Osteocyte (in vitro differentiated cells): ENCODE measurements around the gene SOX1. TPM values are rescaled to one million over a fixed set of nuclear protein-coding genes. Genes with fewer than 3 reads are reported as not detected.
A peak's percentile ranks its signal among the peaks of the same experiment; 100 is the strongest.

ENCODE experiments used
- DNase-seq: peaks from one replicate; pipeline ENCODE4 v3.0.0; 2021; ENCODE audit warnings: mixed read lengths; ENCODE audit not compliant: unreplicated experiment; ENCODE audit errors: extremely low spot score
- H3K27ac Mint-ChIP-seq: one replicate; pipeline ENCODE4 v1.8.0; 2021; ENCODE audit warnings: mild to moderate bottlenecking, mixed read lengths; ENCODE audit not compliant: unreplicated experiment
- H3K27me3 Mint-ChIP-seq: one replicate; pipeline ENCODE4 v1.8.0; 2021; ENCODE audit warnings: mixed read lengths; ENCODE audit not compliant: unreplicated experiment
- H3K36me3 Mint-ChIP-seq: one replicate; pipeline ENCODE4 v1.8.0; 2021; ENCODE audit warnings: mixed read lengths; ENCODE audit not compliant: unreplicated experiment
- H3K4me1 Mint-ChIP-seq: one replicate; pipeline ENCODE4 v1.8.0; 2021; ENCODE audit warnings: mixed read lengths; ENCODE audit not compliant: unreplicated experiment
- H3K4me3 Mint-ChIP-seq: one replicate; pipeline ENCODE4 v1.8.0; 2021; ENCODE audit warnings: mild to moderate bottlenecking, moderate library complexity, mixed read lengths; ENCODE audit not compliant: unreplicated experiment
- H3K9me3 Mint-ChIP-seq: one replicate; pipeline ENCODE4 v1.8.0; 2021; ENCODE audit warnings: mixed read lengths; ENCODE audit not compliant: unreplicated experiment
- CTCF ChIP-seq: fragments of 200-600 bp; sonication (generic); IDR thresholded peaks from 2 replicates; pipeline ENCODE4 v1.5.0; 2021; ENCODE audit warnings: antibody characterized with exemption, mild to moderate bottlenecking, moderate library complexity
- total RNA-seq: library from RNA; stranded (reverse); gene quantifications from 2 replicates; pipeline ENCODE4 v1.2.1, GENCODE V29; 2021

SOX1 gene
- total RNA-seq, 1 donor from 2014 or later: not detected

- peak; percentile 71 for DNase-seq
- Mint-ChIP-seq H3K4me3 (no peak overlapping the region), H3K36me3 (no peaks in the 10 kb centered on the region), H3K9me3 (no peaks in the 10 kb centered on the region), H3K4me1 (peaks cover 2% of the 10 kb centered on the region), H3K27me3 (peaks cover 52% of the 10 kb centered on the region), H3K27ac (no peak overlapping the region)
- no peak for TF ChIP-seq CTCF
These were observed 38.9 kb downstream of the SOX1 start for GRCh38 chr13:112105892-112106291.

DNA sequence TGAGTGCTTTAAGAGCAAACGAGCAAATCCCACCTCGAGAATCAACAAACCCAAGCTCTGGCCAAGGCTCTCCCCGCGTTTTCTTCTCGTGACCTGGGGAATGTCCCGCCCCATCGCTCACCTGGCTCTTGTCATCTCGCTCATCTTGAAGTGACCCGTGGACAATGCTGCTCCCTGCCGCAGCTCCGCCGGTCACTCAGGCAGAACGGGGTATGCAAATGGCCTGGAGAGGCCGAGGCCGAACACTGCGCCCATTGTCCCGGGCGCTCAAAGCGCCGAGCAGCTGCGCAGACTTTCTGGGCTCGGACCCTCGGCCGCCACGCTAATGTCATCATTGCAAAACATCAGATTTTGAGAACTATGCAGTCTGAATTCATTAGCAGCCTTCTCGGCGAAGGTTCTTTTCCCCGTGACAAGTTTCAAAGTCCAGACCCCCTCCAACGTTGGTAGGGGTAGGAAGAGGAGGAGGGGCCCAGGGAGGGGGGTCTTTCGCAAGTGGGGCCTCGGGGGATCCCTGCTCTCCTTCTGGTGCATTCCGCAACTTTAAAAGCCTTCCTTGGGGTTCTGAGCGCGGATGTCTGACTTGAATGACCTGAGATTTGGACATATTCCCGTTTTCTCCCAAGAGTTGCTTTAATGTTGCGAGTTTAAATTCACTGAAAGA, 39.7 kb downstream of the SOX1 start:
- TF ChIP-seq CTCF: no peak
- Mint-ChIP-seq H3K9me3 (no peaks in the 10 kb centered on the region), H3K4me3 (no peak overlapping the region), H3K27me3 (peaks cover 54% of the 10 kb centered on the region), H3K36me3 (no peaks in the 10 kb centered on the region), H3K4me1 (peaks cover 2% of the 10 kb centered on the region), H3K27ac (no peak overlapping the region)
- DNase-seq: peak; percentile 66

DNA sequence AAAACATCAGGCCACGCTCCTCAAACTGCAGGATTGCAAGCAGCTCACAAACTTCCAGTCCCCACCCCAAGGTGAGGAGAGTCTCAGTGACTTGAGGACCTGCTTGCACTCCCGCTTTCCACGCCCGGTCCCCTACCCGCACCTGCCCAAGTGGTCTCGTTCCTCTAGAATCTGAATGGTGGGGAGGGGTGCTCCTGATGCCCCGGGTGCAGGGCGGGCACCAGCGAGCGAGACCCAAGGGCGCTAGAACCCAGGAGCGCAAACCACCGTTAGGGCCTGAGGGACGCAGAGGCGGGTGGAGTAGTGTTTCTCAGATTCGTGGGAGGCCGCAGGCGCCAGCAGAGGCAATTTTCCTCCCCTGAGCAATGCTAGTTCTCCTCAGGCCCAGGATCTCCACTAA, 40.3 kb downstream of the SOX1 start:
- Mint-ChIP-seq H3K36me3 (no peaks in the 10 kb centered on the region), H3K27me3 (peaks cover 52% of the 10 kb centered on the region), H3K27ac (no peak overlapping the region), H3K4me3 (no peak overlapping the region), H3K4me1 (peaks cover 2% of the 10 kb centered on the region), H3K9me3 (no peaks in the 10 kb centered on the region)
- no peak for TF ChIP-seq CTCF
- DNase-seq: no peak

DNA sequence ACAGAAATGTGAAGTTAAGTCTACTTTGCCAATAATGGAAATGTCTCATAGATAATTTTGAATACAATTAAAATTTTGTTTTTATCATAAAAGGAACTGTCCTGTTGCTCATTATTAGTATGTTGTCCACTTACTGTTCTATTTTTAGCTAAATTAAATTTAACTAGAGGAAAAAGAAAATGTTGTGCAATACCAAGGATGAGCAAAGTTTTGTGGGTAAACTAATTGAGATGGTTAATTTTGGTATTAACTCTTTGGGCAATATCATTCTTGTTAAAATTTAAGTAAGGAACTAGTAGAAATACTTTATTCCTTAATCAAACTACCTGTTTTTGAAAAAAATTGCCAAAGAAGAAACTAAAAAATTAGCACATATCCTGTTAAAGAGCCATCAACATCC, 43.5 kb downstream of the SOX1 start:
- Mint-ChIP-seq H3K9me3 (no peaks in the 10 kb centered on the region), H3K4me1 (peaks cover 2% of the 10 kb centered on the region), H3K36me3 (no peaks in the 10 kb centered on the region), H3K4me3 (no peak overlapping the region), H3K27me3 (peaks cover 36% of the 10 kb centered on the region), H3K27ac (no peak overlapping the region)
- TF ChIP-seq CTCF: no peak
- no peak for DNase-seq

DNA sequence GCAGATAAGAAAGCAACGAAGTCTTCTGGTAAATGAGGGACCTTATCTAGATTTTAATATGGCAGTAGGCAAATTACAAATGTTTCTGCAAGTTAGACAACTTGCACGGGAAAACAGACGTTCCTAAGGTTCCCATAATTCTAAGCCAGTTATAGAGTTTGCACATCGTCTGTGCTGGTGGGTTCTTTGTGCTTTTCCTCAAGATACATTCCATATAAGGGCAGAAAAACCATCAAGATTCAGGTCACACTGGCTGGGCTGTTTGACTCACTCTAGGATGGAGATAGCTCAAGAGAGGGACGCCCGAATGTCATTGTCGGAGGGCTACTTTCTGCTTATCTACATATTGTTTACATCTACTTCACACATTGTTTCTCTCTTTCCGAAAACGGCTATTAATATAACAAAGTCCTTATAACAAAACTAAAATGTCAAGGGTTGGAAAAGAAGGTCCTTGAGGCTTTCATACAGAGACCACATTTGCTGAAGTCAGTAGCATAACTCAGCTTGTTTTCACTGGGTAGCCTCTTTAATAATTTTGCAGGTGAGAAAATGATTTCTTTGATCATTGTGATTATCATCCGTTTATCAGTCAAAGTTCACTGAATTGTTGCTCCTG, 44.4 kb downstream of the SOX1 start:
- no peak overlapping the region for H3K27ac Mint-ChIP-seq
- no peak for TF ChIP-seq CTCF
- no peaks in the 10 kb centered on the region for H3K36me3 Mint-ChIP-seq
- DNase-seq: peak; percentile 44
- H3K4me3 Mint-ChIP-seq: no peak overlapping the region
- peaks cover 29% of the 10 kb centered on the region for H3K27me3 Mint-ChIP-seq
- H3K9me3 Mint-ChIP-seq: no peaks in the 10 kb centered on the region
- no peaks in the 10 kb centered on the region for H3K4me1 Mint-ChIP-seq
